GM13977 (cell line): ENCODE results near the gene VCAN.
A peak's percentile ranks its signal among the peaks of the same experiment; 100 is the strongest.

Source experiments
- DNase-seq: peaks from one replicate; pipeline ENCODE4 v3.0.0; 2012; ENCODE audit warnings: low spot score
- CTCF ChIP-seq: IDR thresholded peaks from 2 replicates; pipeline ENCODE4 v1.5.1; 2012; ENCODE audit warnings: mild to moderate bottlenecking, control low read depth; ENCODE audit not compliant: insufficient read depth; ENCODE audit errors: extremely low read depth, missing control alignments
- in situ Hi-C: fragments of 300-500 bp; cut with MboI; formaldehyde crosslinking; loops from one replicate; pipeline ENCODE4 v1.12.0; 2022; ENCODE audit warnings: low sequenced_read_pairs, low pct_unique_long_range_greater_than_20kb, mixed read lengths, inconsistent platforms; ENCODE audit not compliant: unreplicated experiment

The VCAN gene

GRCh38 chr5:83555263-83555662, 83.7 kb downstream of the VCAN start:
- DNase-seq = no peak
- in situ Hi-C loops = no loop called here

GRCh38 chr5:83556190-83556589, 84.6 kb downstream of the VCAN start:
- no peak for TF ChIP-seq CTCF
- peak; percentile 5 for DNase-seq
- in situ Hi-C loops = no loop called here

More at GRCh38 chr5:83555263-83555662, 83.7 kb downstream of the VCAN start:
- no peak for TF ChIP-seq CTCF

GRCh38 chr5:83559118-83559785, 87.7 kb downstream of the VCAN start:
- in situ Hi-C loops = no loop called here

GRCh38 chr5:83562071-83562606, 90.6 kb downstream of the VCAN start:
- in situ Hi-C loops = loop anchor here (5.0 kb wide), 1 partner anchor 1205 kb away; no protein-coding TSS in a partner anchor
- DNase-seq = no peak
- no peak for TF ChIP-seq CTCF

More at GRCh38 chr5:83559118-83559785, 87.7 kb downstream of the VCAN start:
- no peak for TF ChIP-seq CTCF
- DNase-seq = no peak

- in situ Hi-C loops = loop anchor here (5.0 kb wide), 1 partner anchor 1206 kb away; no protein-coding TSS in a partner anchor
- TF ChIP-seq CTCF = no peak
- DNase-seq = no peak
These were observed 91.4 kb downstream of the VCAN start for GRCh38 chr5:83562791-83563557.

- TF ChIP-seq CTCF = no peak
- DNase-seq = no peak
- in situ Hi-C loops = loop anchor here (5.0 kb wide), 1 partner anchor 1206 kb away; no protein-coding TSS in a partner anchor
These were observed 92.1 kb downstream of the VCAN start for GRCh38 chr5:83563631-83564030.
